ENCODE measurements around the gene DMGDH. TPM values are rescaled to one million over a fixed set of nuclear protein-coding genes. Genes with fewer than 3 reads are reported as not detected.

Gene DMGDH
- total and polyA plus RNA-seq, 12 donors = 2.8 to 14.5 (median 8.3) TPM

GRCh38 chr5:79032782-79033181 lies 36.7 kb downstream of the DMGDH start:
- Histone ChIP-seq H3K36me3 (replicated peaks in 1 of 2) (no peaks in the 10 kb centered on the region), H3K27me3 (no peaks in the 10 kb centered on the region), H3K9me3 (replicated peaks in 1 of 3) (no peaks in the 10 kb centered on the region), H3K27ac (no peak overlapping the region), H3K4me1 (replicated peaks in 1 of 2) (no peaks in the 10 kb centered on the region), H3K4me3 (no peak overlapping the region)
- intact Hi-C loops (cut with DNase I) = no loop called here
- DNase-seq = no peak
- WGBS, 4 donors = 90 to 96% (median 91%) methylated on average over 5 of the region's 5 CpGs
- TF ChIP-seq CTCF (IDR thresholded peaks at IDR 0.05) (no peak), POLR2A (IDR thresholded peaks at IDR 0.05) (no peak)

GRCh38 chr5:79032031-79032695 lies 37.3 kb downstream of the DMGDH start:
- Histone ChIP-seq H3K9me3 (replicated peaks in 1 of 3) (no peaks in the 10 kb centered on the region), H3K4me3 (no peak overlapping the region), H3K27ac (no peak overlapping the region), H3K4me1 (replicated peaks in 1 of 2) (no peaks in the 10 kb centered on the region), H3K27me3 (no peaks in the 10 kb centered on the region), H3K36me3 (replicated peaks in 1 of 2) (no peaks in the 10 kb centered on the region)
- intact Hi-C loops (cut with DNase I) = no loop called here
- 91 to 93% (median 93%) methylated on average over 10 of the region's 10 CpGs for WGBS, 4 donors
- TF ChIP-seq POLR2A (IDR thresholded peaks at IDR 0.05) (no peak), CTCF (IDR thresholded peaks at IDR 0.05) (no peak)
- no peak for DNase-seq

- intact Hi-C loops (cut with DNase I) = no loop called here
- no peaks in the 10 kb centered on the region for H3K4me1 ChIP-seq (replicated peaks in 1 of 2)
- H3K36me3 ChIP-seq (replicated peaks in 1 of 2) = no peaks in the 10 kb centered on the region
- no peak overlapping the region for H3K27ac ChIP-seq
- H3K4me3 ChIP-seq = no peak overlapping the region
- H3K27me3 ChIP-seq = no peaks in the 10 kb centered on the region
- H3K9me3 ChIP-seq (replicated peaks in 1 of 3) = no peaks in the 10 kb centered on the region
- WGBS, 4 donors = 88 to 100% (median 92%) methylated on average over 1 of the region's 1 CpG
- no peak for TF ChIP-seq POLR2A (IDR thresholded peaks at IDR 0.05)
- TF ChIP-seq CTCF (IDR thresholded peaks at IDR 0.05) = no peak
- no peak for DNase-seq
Observed at GRCh38 chr5:79031485-79031867, 38.0 kb downstream of the DMGDH start.

- Histone ChIP-seq H3K27me3 (no peaks in the 10 kb centered on the region), H3K27ac (no peak overlapping the region), H3K36me3 (replicated peaks in 1 of 2) (no peaks in the 10 kb centered on the region), H3K9me3 (replicated peaks in 1 of 3) (no peaks in the 10 kb centered on the region), H3K4me1 (replicated peaks in 1 of 2) (no peaks in the 10 kb centered on the region), H3K4me3 (no peak overlapping the region)
- no peak for TF ChIP-seq POLR2A (IDR thresholded peaks at IDR 0.05)
- no peak for TF ChIP-seq CTCF (IDR thresholded peaks at IDR 0.05)
- 90 to 95% (median 92%) methylated on average over 11 of the region's 11 CpGs for WGBS, 4 donors
- intact Hi-C loops (cut with DNase I) = no loop called here
- DNase-seq = no peak
Observed at GRCh38 chr5:79030663-79031484, 38.6 kb downstream of the DMGDH start.
